WTC11 (cell line): ENCODE data around the gene TUBB2A. TPM values are rescaled to one million over a fixed set of nuclear protein-coding genes. Genes with fewer than 3 reads are reported as not detected.
A peak's percentile ranks its signal among the peaks of the same experiment; 100 is the strongest.

Source experiments
- ATF1 ChIP-seq: sonication (generic); formaldehyde crosslinking; IDR thresholded peaks from 2 replicates; pipeline ENCODE4 v1.8.1; 2023; ENCODE audit warnings: mild to moderate bottlenecking, moderate library complexity, missing genetic modification reagents
- ESRRA ChIP-seq: sonication (generic); formaldehyde crosslinking; IDR thresholded peaks from 2 replicates; pipeline ENCODE4 v1.8.1; 2022; ENCODE audit warnings: mild to moderate bottlenecking, missing genetic modification reagents, borderline replicate concordance
- FOXJ3 ChIP-seq: sonication (generic); formaldehyde crosslinking; IDR thresholded peaks from 2 replicates; pipeline ENCODE4 v1.9.0; 2021; ENCODE audit warnings: missing genetic modification reagents, mild to moderate bottlenecking, borderline replicate concordance
- GABPB1 ChIP-seq: sonication (generic); formaldehyde crosslinking; IDR thresholded peaks from 2 replicates; pipeline ENCODE4 v1.8.1; 2023; ENCODE audit warnings: mild to moderate bottlenecking, missing genetic modification reagents
- HMGA2 ChIP-seq: fragments of 250-450 bp; sonication (Bioruptor Pico); IDR thresholded peaks from 2 replicates; pipeline ENCODE4 v1.4.0; 2021; ENCODE audit warnings: mild to moderate bottlenecking, moderate library complexity
- IRF2 ChIP-seq: sonication (generic); formaldehyde crosslinking; IDR thresholded peaks from 2 replicates; pipeline ENCODE4 v1.8.0; 2022; ENCODE audit warnings: low read depth, missing genetic modification reagents, borderline replicate concordance
- JUN ChIP-seq: sonication (generic); formaldehyde crosslinking; IDR thresholded peaks from 2 replicates; pipeline ENCODE4 v1.8.0; 2023; ENCODE audit warnings: mild to moderate bottlenecking, missing genetic modification reagents
- MXD4 ChIP-seq: fragments of 250-450 bp; sonication (Bioruptor Pico); IDR thresholded peaks from 2 replicates; pipeline ENCODE4 v1.8.0; 2021; ENCODE audit warnings: mild to moderate bottlenecking, moderate library complexity, borderline replicate concordance
- NFATC4 ChIP-seq: fragments of 250-450 bp; sonication (Bioruptor Pico); IDR thresholded peaks from 2 replicates; pipeline ENCODE4 v1.9.0; 2021; ENCODE audit warnings: mild to moderate bottlenecking
- SMAD4 ChIP-seq: sonication (generic); formaldehyde crosslinking; IDR thresholded peaks from 2 replicates; pipeline ENCODE4 v1.8.0; 2022; ENCODE audit warnings: mild to moderate bottlenecking, missing genetic modification reagents
- SP1 ChIP-seq: sonication (generic); formaldehyde crosslinking; conservative IDR thresholded peaks from 2 replicates; pipeline ENCODE4 v1.8.1; 2022; ENCODE audit warnings: missing genetic modification reagents
- TP53 ChIP-seq: sonication (generic); formaldehyde crosslinking; IDR thresholded peaks from 2 replicates; pipeline ENCODE4 v1.8.1; 2023; ENCODE audit warnings: mild to moderate bottlenecking, missing genetic modification reagents
- ZBTB43 ChIP-seq: sonication (generic); formaldehyde crosslinking; IDR thresholded peaks from 2 replicates; pipeline ENCODE4 v1.8.1; 2023; ENCODE audit warnings: mild to moderate bottlenecking, missing genetic modification reagents
- ZNF121 ChIP-seq: sonication (generic); formaldehyde crosslinking; IDR thresholded peaks from 2 replicates; pipeline ENCODE4 v1.8.0; 2023; ENCODE audit warnings: missing genetic modification reagents
- ZNF263 ChIP-seq: sonication (generic); formaldehyde crosslinking; IDR thresholded peaks from 2 replicates; pipeline ENCODE4 v1.8.1; 2022; ENCODE audit warnings: low read depth, mild to moderate bottlenecking, moderate library complexity, missing genetic modification reagents
- total RNA-seq: library from RNA; stranded (reverse); gene quantifications from 3 replicates; pipeline ENCODE4 v1.2.3, GENCODE V29; 2021
- TF ChIP-seq, protein P1 (sequence below): sonication (generic); formaldehyde crosslinking; conservative IDR thresholded peaks from 2 replicates; pipeline ENCODE4 v1.8.1; 2022; ENCODE audit warnings: mild to moderate bottlenecking, missing genetic modification reagents
- TF ChIP-seq, protein P2 (sequence below): sonication (generic); formaldehyde crosslinking; IDR thresholded peaks from 2 replicates; pipeline ENCODE4 v1.8.1; 2022; ENCODE audit warnings: low read depth, mild to moderate bottlenecking, moderate library complexity, missing genetic modification reagents, borderline replicate concordance
- TF ChIP-seq, protein P3 (sequence below): sonication (generic); formaldehyde crosslinking; IDR thresholded peaks from 2 replicates; pipeline ENCODE4 v1.8.1; 2023; ENCODE audit warnings: mild to moderate bottlenecking, missing genetic modification reagents, borderline replicate concordance
- TF ChIP-seq, protein P4 (sequence below): sonication (generic); formaldehyde crosslinking; IDR thresholded peaks from 2 replicates; pipeline ENCODE4 v1.8.1; 2023; ENCODE audit warnings: mild to moderate bottlenecking, missing genetic modification reagents, moderate library complexity
- TF ChIP-seq, protein P5 (sequence below): sonication (generic); formaldehyde crosslinking; IDR thresholded peaks from 2 replicates; pipeline ENCODE4 v1.8.1; 2023; ENCODE audit warnings: mild to moderate bottlenecking, missing genetic modification reagents
- TF ChIP-seq, protein P6 (sequence below): sonication (generic); formaldehyde crosslinking; IDR thresholded peaks from 2 replicates; pipeline ENCODE4 v1.8.1; 2023; ENCODE audit warnings: mild to moderate bottlenecking, moderate library complexity, missing genetic modification reagents
- TF ChIP-seq, protein P7 (sequence below): fragments of 250-450 bp; sonication (Bioruptor Pico); conservative IDR thresholded peaks from 2 replicates; pipeline ENCODE4 v1.9.0; 2021; ENCODE audit warnings: mild to moderate bottlenecking
- TF ChIP-seq, protein P8 (sequence below): sonication (generic); formaldehyde crosslinking; IDR thresholded peaks from 2 replicates; pipeline ENCODE4 v1.8.1; 2022; ENCODE audit warnings: missing genetic modification reagents, borderline replicate concordance

TUBB2A gene
- total RNA-seq, 1 experiment from 2014 or later, result 357 TPM

- TF ChIP-seq, protein P1, sequence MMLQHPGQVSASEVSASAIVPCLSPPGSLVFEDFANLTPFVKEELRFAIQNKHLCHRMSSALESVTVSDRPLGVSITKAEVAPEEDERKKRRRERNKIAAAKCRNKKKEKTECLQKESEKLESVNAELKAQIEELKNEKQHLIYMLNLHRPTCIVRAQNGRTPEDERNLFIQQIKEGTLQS, result no peak
- TF ChIP-seq JUN (CRISPR knock-in tag) (peak; percentile 45; the same call in 1 of the 2 replicates), MXD4 (CRISPR knock-in tag) (no peak), ATF1 (CRISPR knock-in tag) (no peak), ZBTB43 (CRISPR knock-in tag) (no peak), TP53 (CRISPR knock-in tag) (no peak; the same call in 1 of the 2 replicates), SP1 (CRISPR knock-in tag) (peak; percentile 99), SMAD4 (no peak), ESRRA (CRISPR knock-in tag) (no peak; the same call in 1 of the 2 replicates), NFATC4 (CRISPR knock-in tag) (no peak), FOXJ3 (CRISPR knock-in tag) (no peak), HMGA2 (CRISPR knock-in tag) (no peak), IRF2 (CRISPR knock-in tag) (no peak), ZNF121 (no peak), GABPB1 (CRISPR knock-in tag) (peak; percentile 73), ZNF263 (CRISPR knock-in tag) (no peak)
- TF ChIP-seq, protein P2, sequence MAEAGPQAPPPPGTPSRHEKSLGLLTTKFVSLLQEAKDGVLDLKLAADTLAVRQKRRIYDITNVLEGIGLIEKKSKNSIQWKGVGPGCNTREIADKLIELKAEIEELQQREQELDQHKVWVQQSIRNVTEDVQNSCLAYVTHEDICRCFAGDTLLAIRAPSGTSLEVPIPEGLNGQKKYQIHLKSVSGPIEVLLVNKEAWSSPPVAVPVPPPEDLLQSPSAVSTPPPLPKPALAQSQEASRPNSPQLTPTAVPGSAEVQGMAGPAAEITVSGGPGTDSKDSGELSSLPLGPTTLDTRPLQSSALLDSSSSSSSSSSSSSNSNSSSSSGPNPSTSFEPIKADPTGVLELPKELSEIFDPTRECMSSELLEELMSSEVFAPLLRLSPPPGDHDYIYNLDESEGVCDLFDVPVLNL (CRISPR knock-in tag), result peak; percentile 35; the same call in 1 of the 2 replicates
- TF ChIP-seq, protein P3, sequence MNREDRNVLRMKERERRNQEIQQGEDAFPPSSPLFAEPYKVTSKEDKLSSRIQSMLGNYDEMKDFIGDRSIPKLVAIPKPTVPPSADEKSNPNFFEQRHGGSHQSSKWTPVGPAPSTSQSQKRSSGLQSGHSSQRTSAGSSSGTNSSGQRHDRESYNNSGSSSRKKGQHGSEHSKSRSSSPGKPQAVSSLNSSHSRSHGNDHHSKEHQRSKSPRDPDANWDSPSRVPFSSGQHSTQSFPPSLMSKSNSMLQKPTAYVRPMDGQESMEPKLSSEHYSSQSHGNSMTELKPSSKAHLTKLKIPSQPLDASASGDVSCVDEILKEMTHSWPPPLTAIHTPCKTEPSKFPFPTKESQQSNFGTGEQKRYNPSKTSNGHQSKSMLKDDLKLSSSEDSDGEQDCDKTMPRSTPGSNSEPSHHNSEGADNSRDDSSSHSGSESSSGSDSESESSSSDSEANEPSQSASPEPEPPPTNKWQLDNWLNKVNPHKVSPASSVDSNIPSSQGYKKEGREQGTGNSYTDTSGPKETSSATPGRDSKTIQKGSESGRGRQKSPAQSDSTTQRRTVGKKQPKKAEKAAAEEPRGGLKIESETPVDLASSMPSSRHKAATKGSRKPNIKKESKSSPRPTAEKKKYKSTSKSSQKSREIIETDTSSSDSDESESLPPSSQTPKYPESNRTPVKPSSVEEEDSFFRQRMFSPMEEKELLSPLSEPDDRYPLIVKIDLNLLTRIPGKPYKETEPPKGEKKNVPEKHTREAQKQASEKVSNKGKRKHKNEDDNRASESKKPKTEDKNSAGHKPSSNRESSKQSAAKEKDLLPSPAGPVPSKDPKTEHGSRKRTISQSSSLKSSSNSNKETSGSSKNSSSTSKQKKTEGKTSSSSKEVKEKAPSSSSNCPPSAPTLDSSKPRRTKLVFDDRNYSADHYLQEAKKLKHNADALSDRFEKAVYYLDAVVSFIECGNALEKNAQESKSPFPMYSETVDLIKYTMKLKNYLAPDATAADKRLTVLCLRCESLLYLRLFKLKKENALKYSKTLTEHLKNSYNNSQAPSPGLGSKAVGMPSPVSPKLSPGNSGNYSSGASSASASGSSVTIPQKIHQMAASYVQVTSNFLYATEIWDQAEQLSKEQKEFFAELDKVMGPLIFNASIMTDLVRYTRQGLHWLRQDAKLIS (CRISPR knock-in tag), result no peak; the same call in 1 of the 2 replicates
- TF ChIP-seq, protein P4, sequence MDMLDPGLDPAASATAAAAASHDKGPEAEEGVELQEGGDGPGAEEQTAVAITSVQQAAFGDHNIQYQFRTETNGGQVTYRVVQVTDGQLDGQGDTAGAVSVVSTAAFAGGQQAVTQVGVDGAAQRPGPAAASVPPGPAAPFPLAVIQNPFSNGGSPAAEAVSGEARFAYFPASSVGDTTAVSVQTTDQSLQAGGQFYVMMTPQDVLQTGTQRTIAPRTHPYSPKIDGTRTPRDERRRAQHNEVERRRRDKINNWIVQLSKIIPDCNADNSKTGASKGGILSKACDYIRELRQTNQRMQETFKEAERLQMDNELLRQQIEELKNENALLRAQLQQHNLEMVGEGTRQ (CRISPR knock-in tag), result no peak; the same call in 1 of the 2 replicates
- TF ChIP-seq, protein P5, sequence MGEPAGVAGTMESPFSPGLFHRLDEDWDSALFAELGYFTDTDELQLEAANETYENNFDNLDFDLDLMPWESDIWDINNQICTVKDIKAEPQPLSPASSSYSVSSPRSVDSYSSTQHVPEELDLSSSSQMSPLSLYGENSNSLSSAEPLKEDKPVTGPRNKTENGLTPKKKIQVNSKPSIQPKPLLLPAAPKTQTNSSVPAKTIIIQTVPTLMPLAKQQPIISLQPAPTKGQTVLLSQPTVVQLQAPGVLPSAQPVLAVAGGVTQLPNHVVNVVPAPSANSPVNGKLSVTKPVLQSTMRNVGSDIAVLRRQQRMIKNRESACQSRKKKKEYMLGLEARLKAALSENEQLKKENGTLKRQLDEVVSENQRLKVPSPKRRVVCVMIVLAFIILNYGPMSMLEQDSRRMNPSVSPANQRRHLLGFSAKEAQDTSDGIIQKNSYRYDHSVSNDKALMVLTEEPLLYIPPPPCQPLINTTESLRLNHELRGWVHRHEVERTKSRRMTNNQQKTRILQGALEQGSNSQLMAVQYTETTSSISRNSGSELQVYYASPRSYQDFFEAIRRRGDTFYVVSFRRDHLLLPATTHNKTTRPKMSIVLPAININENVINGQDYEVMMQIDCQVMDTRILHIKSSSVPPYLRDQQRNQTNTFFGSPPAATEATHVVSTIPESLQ (CRISPR knock-in tag), result no peak
- TF ChIP-seq, protein P6, sequence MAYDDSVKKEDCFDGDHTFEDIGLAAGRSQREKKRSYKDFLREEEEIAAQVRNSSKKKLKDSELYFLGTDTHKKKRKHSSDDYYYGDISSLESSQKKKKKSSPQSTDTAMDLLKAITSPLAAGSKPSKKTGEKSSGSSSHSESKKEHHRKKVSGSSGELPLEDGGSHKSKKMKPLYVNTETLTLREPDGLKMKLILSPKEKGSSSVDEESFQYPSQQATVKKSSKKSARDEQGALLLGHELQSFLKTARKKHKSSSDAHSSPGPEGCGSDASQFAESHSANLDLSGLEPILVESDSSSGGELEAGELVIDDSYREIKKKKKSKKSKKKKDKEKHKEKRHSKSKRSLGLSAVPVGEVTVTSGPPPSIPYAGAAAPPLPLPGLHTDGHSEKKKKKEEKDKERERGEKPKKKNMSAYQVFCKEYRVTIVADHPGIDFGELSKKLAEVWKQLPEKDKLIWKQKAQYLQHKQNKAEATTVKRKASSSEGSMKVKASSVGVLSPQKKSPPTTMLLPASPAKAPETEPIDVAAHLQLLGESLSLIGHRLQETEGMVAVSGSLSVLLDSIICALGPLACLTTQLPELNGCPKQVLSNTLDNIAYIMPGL, result peak; percentile 87
- TF ChIP-seq, protein P7, sequence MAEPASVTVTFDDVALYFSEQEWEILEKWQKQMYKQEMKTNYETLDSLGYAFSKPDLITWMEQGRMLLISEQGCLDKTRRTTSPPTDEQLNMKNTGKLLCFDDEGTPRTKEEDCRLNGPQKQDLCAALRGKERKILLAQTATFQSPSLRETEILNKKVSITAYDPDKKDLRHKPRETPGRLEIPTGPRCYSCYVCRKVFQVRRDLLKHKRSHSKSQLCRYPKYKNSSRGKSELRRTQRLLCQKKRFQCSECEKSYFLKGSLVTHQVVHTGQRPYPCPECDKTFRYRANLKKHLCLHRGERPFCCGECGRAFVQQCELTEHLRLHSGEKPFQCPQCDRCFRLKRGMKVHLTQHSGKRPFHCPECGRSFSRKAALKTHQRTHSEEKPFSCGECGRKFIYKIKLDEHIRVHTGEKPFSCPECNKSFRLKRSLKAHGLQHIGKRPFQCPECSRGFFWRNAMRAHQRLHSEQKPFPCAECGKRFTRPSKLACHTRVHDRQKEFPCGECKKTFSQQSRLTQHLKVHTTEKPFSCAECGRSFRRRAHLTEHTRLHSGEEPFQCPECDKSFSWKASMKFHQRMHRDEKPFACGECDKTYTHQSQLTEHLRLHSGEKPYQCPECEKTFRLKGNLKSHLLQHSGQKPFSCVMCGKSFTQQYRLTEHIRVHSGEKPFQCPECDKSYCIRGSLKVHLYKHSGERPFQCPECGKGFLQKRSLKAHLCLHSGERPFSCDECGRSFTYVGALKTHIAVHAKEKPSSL (CRISPR knock-in tag), result no peak
- TF ChIP-seq, protein P8, sequence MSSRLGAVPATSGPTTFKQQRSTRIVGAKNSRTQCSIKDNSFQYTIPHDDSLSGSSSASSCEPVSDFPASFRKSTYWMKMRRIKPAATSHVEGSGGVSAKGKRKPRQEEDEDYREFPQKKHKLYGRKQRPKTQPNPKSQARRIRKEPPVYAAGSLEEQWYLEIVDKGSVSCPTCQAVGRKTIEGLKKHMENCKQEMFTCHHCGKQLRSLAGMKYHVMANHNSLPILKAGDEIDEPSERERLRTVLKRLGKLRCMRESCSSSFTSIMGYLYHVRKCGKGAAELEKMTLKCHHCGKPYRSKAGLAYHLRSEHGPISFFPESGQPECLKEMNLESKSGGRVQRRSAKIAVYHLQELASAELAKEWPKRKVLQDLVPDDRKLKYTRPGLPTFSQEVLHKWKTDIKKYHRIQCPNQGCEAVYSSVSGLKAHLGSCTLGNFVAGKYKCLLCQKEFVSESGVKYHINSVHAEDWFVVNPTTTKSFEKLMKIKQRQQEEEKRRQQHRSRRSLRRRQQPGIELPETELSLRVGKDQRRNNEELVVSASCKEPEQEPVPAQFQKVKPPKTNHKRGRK, result no peak
These were observed at the start of gene TUBB2A (continued) for GRCh38 chr6:3157131-3157933.
